ENCODE results near the gene FXYD3.
A peak's percentile ranks its signal among the peaks of the same experiment; 100 is the strongest.

FXYD3 gene

DNA sequence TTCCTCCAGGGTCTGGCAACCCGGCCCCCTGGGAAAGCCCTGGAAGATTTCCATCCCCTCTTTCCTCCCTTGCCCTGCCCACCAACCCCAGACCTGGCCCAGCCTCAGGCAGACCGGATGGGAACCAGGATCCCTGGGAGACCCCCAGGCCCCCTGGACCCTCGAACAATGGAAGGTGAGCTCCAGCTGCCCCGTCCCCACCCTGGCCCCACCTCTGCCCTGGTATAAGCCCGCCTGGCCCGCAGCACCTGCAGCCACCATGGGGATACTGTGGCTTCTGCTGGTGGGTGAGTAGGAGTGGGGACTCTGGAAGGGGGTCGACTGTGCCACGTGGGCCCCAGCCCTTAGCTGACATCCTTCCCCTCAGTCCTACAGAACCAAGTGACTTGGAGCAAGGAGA lies 41.7 kb upstream of the FXYD3 start:
- Histone ChIP-seq H2BK12ac (ENCODE audit: low read length in 2 of 2) (no peak overlapping the region), H2AFZ (ENCODE audit: low read depth, low read length) (no peak overlapping the region), H3K27ac (ENCODE audit: low read length, poor library complexity, severe bottlenecking) (no peak overlapping the region), H3K18ac (ENCODE audit: low read depth in 1 of 2, low read length in 2 of 2) (no peak overlapping the region), H2BK15ac (ENCODE audit: low read depth, poor library complexity, severe bottlenecking) (no peak overlapping the region), H4K8ac (ENCODE audit: low read length) (no peak overlapping the region), H3K9ac (ENCODE audit: low read length) (no peak overlapping the region), H2BK5ac (ENCODE audit: low read depth, low read length, poor library complexity, severe bottlenecking) (no peak overlapping the region), H3K4me2 (ENCODE audit: low read length, poor library complexity, severe bottlenecking) (no peak overlapping the region), H3K9me3 (ENCODE audit: control insufficient read depth, low read length) (peaks cover 6% of the 10 kb centered on the region), H3K14ac (ENCODE audit: low read length in 2 of 2) (no peak overlapping the region), H3K27me3 (ENCODE audit: control insufficient read depth in 1 of 2, insufficient read depth in 1 of 2, low read length in 2 of 2) (peaks cover 9 to 49% of the 10 kb centered on the region in 2 experiments), H3K4ac (ENCODE audit: low read depth in 1 of 2, low read length in 2 of 2) (no peak overlapping the region), H4K91ac (ENCODE audit: low read length) (peak overlapping the region; percentile 31), H3K4me1 (ENCODE audit: control insufficient read depth, insufficient read depth, low read depth, low read length) (no peaks in the 10 kb centered on the region), H2AK5ac (ENCODE audit: low read length, severe bottlenecking) (no peak overlapping the region), H3K79me1 (replicated peaks; ENCODE audit: low read length, poor library complexity, severe bottlenecking) (no peaks in the 10 kb centered on the region), H3K36me3 (ENCODE audit: control insufficient read depth in 1 of 2, insufficient read depth in 2 of 2, low read depth in 1 of 2, low read length in 2 of 2) (no peaks in the 10 kb centered on the region), H3K23ac (ENCODE audit: low read length in 2 of 2) (no peak overlapping the region), H2BK120ac (ENCODE audit: low read depth, low read length) (no peak overlapping the region), H3K4me3 (ENCODE audit: insufficient read depth in 1 of 2, low read depth in 1 of 2, low read length in 2 of 2) (no peak overlapping the region)
- WGBS, result 71% methylated on average over 5 of the region's 8 CpGs
- DNase-seq, result no peak

DNA sequence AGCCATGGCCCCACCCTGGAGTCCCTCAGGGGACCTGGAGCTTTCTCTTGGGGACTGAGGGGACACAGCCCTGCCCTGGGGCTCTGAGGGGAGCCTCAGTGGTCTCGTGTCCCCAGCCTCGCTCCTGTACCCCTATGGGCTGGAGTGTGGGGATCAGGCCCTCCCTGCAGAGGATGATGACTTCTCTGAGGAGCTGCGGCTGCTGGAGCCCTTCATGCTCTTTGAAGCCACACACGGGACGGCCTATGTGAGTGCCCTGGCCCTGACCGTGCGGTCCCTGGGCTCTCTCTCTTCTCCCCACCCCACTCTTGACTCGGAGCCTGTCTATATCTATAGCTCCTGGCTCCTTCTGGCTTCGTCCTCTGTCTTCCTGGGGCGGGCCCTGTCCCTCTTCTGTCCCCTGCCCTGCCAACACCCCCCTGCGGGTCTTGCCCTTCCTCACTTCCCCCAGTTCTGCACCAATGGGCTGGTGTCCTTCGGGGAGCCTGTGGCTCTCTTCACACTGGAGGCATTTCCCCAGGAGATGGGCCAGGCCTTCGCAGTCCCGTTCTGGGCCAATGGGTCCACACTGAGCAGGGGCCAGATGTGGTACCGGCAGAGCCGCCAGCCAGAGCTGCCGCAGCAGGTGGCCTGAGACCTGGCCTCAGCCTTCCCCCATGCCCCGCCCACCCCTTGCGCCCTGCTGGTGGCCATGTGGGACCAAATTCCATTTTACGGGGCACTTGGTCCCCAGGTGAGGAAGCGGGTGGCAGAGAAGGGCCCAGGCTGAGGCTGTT lies 41.0 kb upstream of the FXYD3 start:
- no peak overlapping the region for H3K14ac ChIP-seq (ENCODE audit: low read length in 2 of 2)
- no peak overlapping the region for H3K4me3 ChIP-seq (ENCODE audit: insufficient read depth in 1 of 2, low read depth in 1 of 2, low read length in 2 of 2)
- peaks cover 6% of the 10 kb centered on the region for H3K9me3 ChIP-seq (ENCODE audit: control insufficient read depth, low read length)
- H2BK12ac ChIP-seq (ENCODE audit: low read length in 2 of 2), result no peak overlapping the region
- no peak overlapping the region for H4K8ac ChIP-seq (ENCODE audit: low read length)
- H3K4me2 ChIP-seq (ENCODE audit: low read length, poor library complexity, severe bottlenecking), result no peak overlapping the region
- H2AK5ac ChIP-seq (ENCODE audit: low read length, severe bottlenecking), result no peak overlapping the region
- peaks cover 9 to 51% of the 10 kb centered on the region in 2 experiments for H3K27me3 ChIP-seq (ENCODE audit: control insufficient read depth in 1 of 2, insufficient read depth in 1 of 2, low read length in 2 of 2)
- H2BK5ac ChIP-seq (ENCODE audit: low read depth, low read length, poor library complexity, severe bottlenecking), result no peak overlapping the region
- 85% methylated on average over 21 of the region's 21 CpGs for WGBS
- no peaks in the 10 kb centered on the region for H3K79me1 ChIP-seq (replicated peaks; ENCODE audit: low read length, poor library complexity, severe bottlenecking)
- H3K27ac ChIP-seq (ENCODE audit: low read length, poor library complexity, severe bottlenecking), result no peak overlapping the region
- no peak overlapping the region for H3K4ac ChIP-seq (ENCODE audit: low read depth in 1 of 2, low read length in 2 of 2)
- H2BK120ac ChIP-seq (ENCODE audit: low read depth, low read length), result no peak overlapping the region
- no peak overlapping the region for H2BK15ac ChIP-seq (ENCODE audit: low read depth, poor library complexity, severe bottlenecking)
- H2AFZ ChIP-seq (ENCODE audit: low read depth, low read length), result no peak overlapping the region
- no peaks in the 10 kb centered on the region for H3K4me1 ChIP-seq (ENCODE audit: control insufficient read depth, insufficient read depth, low read depth, low read length)
- no peak overlapping the region for H3K18ac ChIP-seq (ENCODE audit: low read depth in 1 of 2, low read length in 2 of 2)
- H4K91ac ChIP-seq (ENCODE audit: low read length), result no peak overlapping the region
- H3K36me3 ChIP-seq (ENCODE audit: control insufficient read depth in 1 of 2, insufficient read depth in 2 of 2, low read depth in 1 of 2, low read length in 2 of 2), result no peaks in the 10 kb centered on the region
- no peak overlapping the region for H3K23ac ChIP-seq (ENCODE audit: low read length in 2 of 2)
- H3K9ac ChIP-seq (ENCODE audit: low read length), result no peak overlapping the region
- no peak for DNase-seq

DNA sequence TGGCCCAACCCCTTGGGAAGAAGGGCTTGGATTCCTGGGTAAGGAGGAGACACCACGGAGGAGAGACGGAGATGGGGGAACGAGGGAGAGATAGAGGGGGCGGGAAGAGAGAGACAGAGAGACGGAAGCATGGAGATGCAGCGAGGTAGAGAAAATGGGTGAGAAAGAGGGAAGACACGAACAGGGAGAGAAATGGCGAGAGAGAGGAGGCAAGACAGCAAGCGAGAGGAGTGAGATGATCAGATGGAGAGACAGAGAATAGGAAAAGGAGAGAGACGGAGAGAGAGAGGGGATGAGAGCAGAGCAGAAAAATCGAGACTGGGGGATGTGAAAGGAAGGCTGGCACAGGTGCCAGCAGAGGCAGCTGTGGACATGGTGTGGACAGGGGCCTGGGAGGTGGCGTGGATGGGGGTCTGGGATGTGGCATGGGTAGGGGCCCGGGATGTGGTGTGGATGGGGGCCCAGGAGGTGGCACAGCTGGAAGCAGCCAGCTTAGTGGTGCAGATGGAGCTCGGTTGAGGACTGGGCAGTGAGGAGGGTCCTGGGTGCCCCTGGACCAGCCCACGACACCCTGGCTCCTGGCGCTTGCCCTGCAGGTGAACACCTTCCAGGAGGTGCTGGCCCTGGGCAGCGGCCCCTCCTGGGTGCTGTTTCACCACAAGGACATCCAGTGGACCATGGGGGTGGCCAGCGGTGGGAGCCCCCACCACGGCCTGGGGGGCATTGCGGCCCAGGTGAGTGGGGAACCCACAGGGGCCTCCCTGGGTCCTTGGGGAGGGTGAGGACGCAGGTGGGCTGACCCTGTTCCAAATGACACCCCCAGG lies 40.2 kb upstream of the FXYD3 start:
- H3K4ac ChIP-seq (ENCODE audit: low read depth in 1 of 2, low read length in 2 of 2), result no peak overlapping the region
- no peak overlapping the region for H2BK5ac ChIP-seq (ENCODE audit: low read depth, low read length, poor library complexity, severe bottlenecking)
- DNase-seq, result no peak
- H3K36me3 ChIP-seq (ENCODE audit: control insufficient read depth in 1 of 2, insufficient read depth in 2 of 2, low read depth in 1 of 2, low read length in 2 of 2), result no peaks in the 10 kb centered on the region
- H3K4me1 ChIP-seq (ENCODE audit: control insufficient read depth, insufficient read depth, low read depth, low read length), result no peaks in the 10 kb centered on the region
- H3K9ac ChIP-seq (ENCODE audit: low read length), result no peak overlapping the region
- peaks cover 9 to 56% of the 10 kb centered on the region in 2 experiments for H3K27me3 ChIP-seq (ENCODE audit: control insufficient read depth in 1 of 2, insufficient read depth in 1 of 2, low read length in 2 of 2)
- no peak overlapping the region for H3K4me2 ChIP-seq (ENCODE audit: low read length, poor library complexity, severe bottlenecking)
- H3K23ac ChIP-seq (ENCODE audit: low read length in 2 of 2), result no peak overlapping the region
- H3K9me3 ChIP-seq (ENCODE audit: control insufficient read depth, low read length), result peaks cover 4% of the 10 kb centered on the region
- H2BK15ac ChIP-seq (ENCODE audit: low read depth, poor library complexity, severe bottlenecking), result no peak overlapping the region
- H3K4me3 ChIP-seq (ENCODE audit: insufficient read depth in 1 of 2, low read depth in 1 of 2, low read length in 2 of 2), result no peak overlapping the region
- H4K8ac ChIP-seq (ENCODE audit: low read length), result no peak overlapping the region
- H3K18ac ChIP-seq (ENCODE audit: low read depth in 1 of 2, low read length in 2 of 2), result no peak overlapping the region
- no peaks in the 10 kb centered on the region for H3K79me1 ChIP-seq (replicated peaks; ENCODE audit: low read length, poor library complexity, severe bottlenecking)
- no peak overlapping the region for H2AFZ ChIP-seq (ENCODE audit: low read depth, low read length)
- WGBS, result 83% methylated on average over 21 of the region's 21 CpGs
- no peak overlapping the region for H4K91ac ChIP-seq (ENCODE audit: low read length)
- H2BK12ac ChIP-seq (ENCODE audit: low read length in 2 of 2), result no peak overlapping the region
- no peak overlapping the region for H2AK5ac ChIP-seq (ENCODE audit: low read length, severe bottlenecking)
- no peak overlapping the region for H2BK120ac ChIP-seq (ENCODE audit: low read depth, low read length)
- H3K27ac ChIP-seq (ENCODE audit: low read length, poor library complexity, severe bottlenecking), result no peak overlapping the region
- H3K14ac ChIP-seq (ENCODE audit: low read length in 2 of 2), result no peak overlapping the region

DNA sequence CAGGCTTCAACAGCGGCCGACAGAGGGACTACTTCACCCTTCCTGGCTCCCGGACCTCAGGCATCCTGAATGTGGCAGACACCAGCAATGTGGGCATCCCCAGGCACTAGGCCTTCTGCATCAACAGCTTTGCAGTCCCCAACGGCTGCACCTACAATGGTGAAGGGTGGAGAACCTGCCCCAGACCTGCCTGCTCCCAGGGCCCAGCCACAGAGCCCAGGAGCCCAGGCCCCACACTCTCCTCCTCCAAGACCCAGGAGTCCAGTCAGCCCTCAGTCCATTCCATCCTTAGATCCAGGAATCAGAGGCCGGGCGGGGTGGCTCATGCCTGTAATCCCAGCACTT lies 39.6 kb upstream of the FXYD3 start:
- Histone ChIP-seq H3K4me3 (ENCODE audit: insufficient read depth in 1 of 2, low read depth in 1 of 2, low read length in 2 of 2) (no peak overlapping the region), H3K9me3 (ENCODE audit: control insufficient read depth, low read length) (no peaks in the 10 kb centered on the region), H3K36me3 (ENCODE audit: control insufficient read depth in 1 of 2, insufficient read depth in 2 of 2, low read depth in 1 of 2, low read length in 2 of 2) (no peaks in the 10 kb centered on the region), H3K9ac (ENCODE audit: low read length) (no peak overlapping the region), H2AK5ac (ENCODE audit: low read length, severe bottlenecking) (no peak overlapping the region), H3K14ac (ENCODE audit: low read length in 2 of 2) (no peak overlapping the region), H3K18ac (ENCODE audit: low read depth in 1 of 2, low read length in 2 of 2) (no peak overlapping the region), H2BK15ac (ENCODE audit: low read depth, poor library complexity, severe bottlenecking) (no peak overlapping the region), H3K23ac (ENCODE audit: low read length in 2 of 2) (no peak overlapping the region), H2BK12ac (ENCODE audit: low read length in 2 of 2) (no peak overlapping the region), H4K91ac (ENCODE audit: low read length) (no peak overlapping the region), H3K4ac (ENCODE audit: low read depth in 1 of 2, low read length in 2 of 2) (no peak overlapping the region), H3K4me2 (ENCODE audit: low read length, poor library complexity, severe bottlenecking) (no peak overlapping the region), H3K27ac (ENCODE audit: low read length, poor library complexity, severe bottlenecking) (no peak overlapping the region), H3K4me1 (ENCODE audit: control insufficient read depth, insufficient read depth, low read depth, low read length) (no peaks in the 10 kb centered on the region), H3K79me1 (replicated peaks; ENCODE audit: low read length, poor library complexity, severe bottlenecking) (no peaks in the 10 kb centered on the region), H2BK5ac (ENCODE audit: low read depth, low read length, poor library complexity, severe bottlenecking) (no peak overlapping the region), H2BK120ac (ENCODE audit: low read depth, low read length) (no peak overlapping the region), H3K27me3 (ENCODE audit: control insufficient read depth in 1 of 2, insufficient read depth in 1 of 2, low read length in 2 of 2) (peaks cover 9 to 58% of the 10 kb centered on the region in 2 experiments), H4K8ac (ENCODE audit: low read length) (no peak overlapping the region), H2AFZ (ENCODE audit: low read depth, low read length) (no peak overlapping the region)
- DNase-seq, result no peak
- WGBS, result 67% methylated on average over 6 of the region's 6 CpGs

All from mesenchymal stem cell (in vitro differentiated cells and primary cell).